ENCODE results near the gene JDP2. TPM values are rescaled to one million over a fixed set of nuclear protein-coding genes. Genes with fewer than 3 reads are reported as not detected.

Gene JDP2
- total RNA-seq, 1 donor from 2014 or later, result 43.5 TPM

GRCh38 chr14:75522983-75523318 lies 95.1 kb downstream of the JDP2 start:
- TF ChIP-seq CTCF (IDR thresholded peaks at IDR 0.05; ENCODE audit: insufficient read depth, low read length, poor library complexity, severe bottlenecking), result no peak
- DNase-seq (ENCODE audit: low read depth), result no peak
- Histone ChIP-seq H3K27me3 (ENCODE audit: control insufficient read depth, insufficient read depth, low read length) (no peaks in the 10 kb centered on the region), H3K36me3 (ENCODE audit: control insufficient read depth, insufficient read depth, low read length) (no peaks in the 10 kb centered on the region), H3K4me3 (ENCODE audit: low read depth, low read length) (no peak overlapping the region)

Other genes starting within 250 kb of the JDP2 start
- gene FOS, start 149.2 kb upstream of the JDP2 start, total RNA-seq, result 5.5 and 9.2 TPM in 2 replicates
- 0.14 TPM in 1 of 2 replicates, not detected in the other for gene BATF, start 94.4 kb downstream of the JDP2 start, total RNA-seq
- gene FLVCR2, start 150.6 kb downstream of the JDP2 start, total RNA-seq, result 0.75 and 1.0 TPM in 2 replicates
- 14.8 and 16.2 TPM in 2 replicates for gene ERG28, start 232.9 kb downstream of the JDP2 start, total RNA-seq
- 16.5 and 24.7 TPM in 2 replicates for gene TTLL5, start 233.2 kb downstream of the JDP2 start, total RNA-seq